ENCODE measurements around the gene CHL1. TPM values are rescaled to one million over a fixed set of nuclear protein-coding genes. Genes with fewer than 3 reads are reported as not detected.

CHL1 gene
- total RNA-seq, 4 donors from 2014 or later = 10.4 to 41.5 (median 25.4) TPM

- no peak for DNase-seq
- Histone ChIP-seq H3K27me3 (no peaks in the 10 kb centered on the region), H3K4me3 (no peak overlapping the region), H3K9me3 (no peaks in the 10 kb centered on the region), H3K36me3 (no peaks in the 10 kb centered on the region), H3K27ac (no peak overlapping the region), H3K4me1 (no peaks in the 10 kb centered on the region)
- WGBS, 2 donors (ENCODE audit: low coverage in 1 of 2) = 73 to 82% methylated on average over 2 of the region's 2 CpGs
- in situ Hi-C loops (cut with MboI; ENCODE audit: low pct_ligation_motif_present in 1 of 4, low pct_unique_long_range_greater_than_20kb in 1 of 4, low sequenced_read_pairs in 3 of 4) = no loop called here
- TF ChIP-seq POLR2AphosphoS5 (IDR thresholded peaks at IDR 0.05) = no peak
- TF ChIP-seq CTCF (IDR thresholded peaks at IDR 0.05) = no peak
- TF ChIP-seq EP300 (IDR thresholded peaks at IDR 0.05; ENCODE audit: low read depth) = no peak
- TF ChIP-seq POLR2A (IDR thresholded peaks at IDR 0.05) = no peak
- intact Hi-C loops (cut with DNase I; ENCODE audit: low total_unique reads) = no loop called here
Observed at GRCh38 chr3:452221-452620, 255.7 kb downstream of the CHL1 start.

GRCh38 chr3:453106-453505, 256.5 kb downstream of the CHL1 start:
- 87 to 93% methylated on average over 4 of the region's 4 CpGs for WGBS, 2 donors (ENCODE audit: low coverage in 1 of 2)
- Histone ChIP-seq H3K4me1 (no peaks in the 10 kb centered on the region), H3K27me3 (no peaks in the 10 kb centered on the region), H3K27ac (no peak overlapping the region), H3K9me3 (no peaks in the 10 kb centered on the region), H3K4me3 (no peak overlapping the region), H3K36me3 (no peaks in the 10 kb centered on the region)
- in situ Hi-C loops (cut with MboI; ENCODE audit: low pct_ligation_motif_present in 1 of 4, low pct_unique_long_range_greater_than_20kb in 1 of 4, low sequenced_read_pairs in 3 of 4) (no loop called here), intact Hi-C loops (cut with DNase I; ENCODE audit: low total_unique reads) (no loop called here)
- TF ChIP-seq POLR2A (IDR thresholded peaks at IDR 0.05) = no peak
- TF ChIP-seq POLR2AphosphoS5 (IDR thresholded peaks at IDR 0.05) = no peak
- no peak for TF ChIP-seq EP300 (IDR thresholded peaks at IDR 0.05; ENCODE audit: low read depth)
- TF ChIP-seq CTCF (IDR thresholded peaks at IDR 0.05) = no peak
- no peak for DNase-seq

- no peaks in the 10 kb centered on the region for H3K36me3 ChIP-seq
- H3K27me3 ChIP-seq = no peaks in the 10 kb centered on the region
- in situ Hi-C loops (cut with MboI; ENCODE audit: low pct_ligation_motif_present in 1 of 4, low pct_unique_long_range_greater_than_20kb in 1 of 4, low sequenced_read_pairs in 3 of 4) = no loop called here
- 40 to 49% methylated on average over 2 of the region's 2 CpGs for WGBS, 2 donors (ENCODE audit: low coverage in 1 of 2)
- intact Hi-C loops (cut with DNase I; ENCODE audit: low total_unique reads) = no loop called here
- no peak for DNase-seq
- H3K4me3 ChIP-seq = no peak overlapping the region
- H3K27ac ChIP-seq = no peak overlapping the region
- TF ChIP-seq POLR2A (IDR thresholded peaks at IDR 0.05) (no peak), EP300 (IDR thresholded peaks at IDR 0.05; ENCODE audit: low read depth) (no peak), CTCF (IDR thresholded peaks at IDR 0.05) (no peak), POLR2AphosphoS5 (IDR thresholded peaks at IDR 0.05) (no peak)
- H3K9me3 ChIP-seq = no peaks in the 10 kb centered on the region
- H3K4me1 ChIP-seq = no peaks in the 10 kb centered on the region
Observed at GRCh38 chr3:454986-455385, 258.4 kb downstream of the CHL1 start.

- Histone ChIP-seq H3K4me3 (no peak overlapping the region), H3K36me3 (no peaks in the 10 kb centered on the region), H3K27me3 (no peaks in the 10 kb centered on the region), H3K27ac (no peak overlapping the region), H3K9me3 (no peaks in the 10 kb centered on the region), H3K4me1 (no peaks in the 10 kb centered on the region)
- in situ Hi-C loops (cut with MboI; ENCODE audit: low pct_ligation_motif_present in 1 of 4, low pct_unique_long_range_greater_than_20kb in 1 of 4, low sequenced_read_pairs in 3 of 4) (no loop called here), intact Hi-C loops (cut with DNase I; ENCODE audit: low total_unique reads) (no loop called here)
- WGBS, 2 donors (ENCODE audit: low coverage in 1 of 2) = 69 to 70% methylated on average over 3 of the region's 3 CpGs
- TF ChIP-seq CTCF (IDR thresholded peaks at IDR 0.05) = no peak
- TF ChIP-seq EP300 (IDR thresholded peaks at IDR 0.05; ENCODE audit: low read depth) = no peak
- no peak for TF ChIP-seq POLR2A (IDR thresholded peaks at IDR 0.05)
- no peak for TF ChIP-seq POLR2AphosphoS5 (IDR thresholded peaks at IDR 0.05)
- DNase-seq = no peak
Observed at GRCh38 chr3:458124-458523, 261.6 kb downstream of the CHL1 start.

Data from transverse colon (tissue), 4 donors.